Erythroblast (primary cell): Measurements from ENCODE around the gene ADCY5.

ENCODE experiments used
- GATA1 ChIP-seq: IDR thresholded peaks from 2 replicates; pipeline ENCODE4 v1.6.1; 2011; ENCODE audit warnings: low read depth, mild to moderate bottlenecking, control low read depth, low read length, moderate library complexity
- POLR2A ChIP-seq: IDR thresholded peaks from 2 replicates; pipeline ENCODE4 v1.6.1; 2011; ENCODE audit warnings: mild to moderate bottlenecking, low read length

GRCh38 chr3:123423806-123424205 is 25.1 kb downstream of the ADCY5 start:
- TF ChIP-seq POLR2A (no peak), GATA1 (no peak)
